Activated T-helper 1 cell treated with Interleukin-2 at 50 U/mL for 16 hours (primary cell): ENCODE measurements around the gene DDX1.

Experiments used
- DNase-seq: peaks from one replicate; pipeline ENCODE4 v3.0.0-alpha.2; 2020; ENCODE audit warnings: low read depth

Gene DDX1

DNA sequence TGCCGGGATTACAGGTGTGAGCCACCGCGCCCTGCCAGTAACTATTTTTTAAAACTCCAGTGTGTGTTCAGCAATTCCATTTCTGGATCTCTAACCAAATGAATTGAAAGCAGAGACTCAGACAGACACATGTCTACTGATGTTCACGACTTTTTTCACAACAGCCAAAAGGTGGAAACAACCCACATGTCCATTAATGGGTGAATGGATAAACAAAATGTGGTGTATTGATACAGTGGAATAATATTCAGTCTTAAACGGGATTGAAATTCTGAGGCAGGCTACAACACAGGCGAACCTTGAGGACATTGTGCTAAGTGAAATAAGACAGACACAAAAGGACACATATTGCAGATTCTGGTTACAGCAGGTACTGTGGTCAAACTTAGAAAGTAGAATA, 55.0 kb downstream of the DDX1 start:
- DNase-seq: no peak

DNA sequence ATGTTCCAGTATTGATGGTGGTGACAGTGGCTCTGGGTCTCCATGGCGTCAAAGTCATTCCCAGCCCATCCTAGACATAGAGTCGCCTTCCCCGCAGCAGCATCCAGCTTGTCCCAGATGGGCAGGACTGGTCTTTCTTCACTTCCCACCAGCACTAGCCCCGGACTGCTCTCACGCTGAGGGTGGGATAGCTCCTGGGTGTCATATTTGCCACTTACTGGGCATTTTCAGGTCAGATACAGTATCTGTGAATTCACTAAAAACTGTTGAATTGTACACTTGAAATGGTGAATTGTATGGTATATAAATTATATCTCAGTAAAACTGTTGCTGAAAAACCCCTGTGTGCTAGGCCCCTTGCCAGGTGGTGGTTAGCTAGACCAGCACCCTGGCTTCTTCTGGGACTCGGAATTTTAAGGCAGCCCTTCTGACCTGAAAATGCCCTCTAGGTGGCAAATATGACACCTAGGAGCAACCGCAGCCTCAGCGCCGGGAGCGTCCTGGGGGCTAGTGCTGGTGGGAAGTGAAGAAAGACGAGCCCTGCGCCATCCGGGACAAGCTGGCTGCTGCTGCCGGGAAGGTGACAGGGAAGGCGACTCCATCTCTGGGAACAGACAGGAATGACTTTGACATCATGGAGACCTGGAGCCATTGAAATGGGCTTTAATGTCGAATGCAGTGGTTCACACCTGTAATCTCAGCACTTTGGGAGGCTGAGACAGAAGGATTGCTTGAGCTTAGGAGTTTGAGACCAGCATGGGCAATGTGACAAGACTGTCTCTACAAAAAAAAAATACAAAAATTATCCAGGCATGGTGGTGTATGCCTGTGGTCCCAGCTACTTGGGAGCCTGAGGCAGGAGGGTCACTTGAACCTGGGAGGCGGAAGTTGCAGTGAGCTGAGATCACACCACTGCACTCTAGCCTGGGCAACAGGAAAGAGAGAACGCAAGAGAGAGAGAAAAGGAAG, 56.2 kb downstream of the DDX1 start:
- no peak for DNase-seq

DNA sequence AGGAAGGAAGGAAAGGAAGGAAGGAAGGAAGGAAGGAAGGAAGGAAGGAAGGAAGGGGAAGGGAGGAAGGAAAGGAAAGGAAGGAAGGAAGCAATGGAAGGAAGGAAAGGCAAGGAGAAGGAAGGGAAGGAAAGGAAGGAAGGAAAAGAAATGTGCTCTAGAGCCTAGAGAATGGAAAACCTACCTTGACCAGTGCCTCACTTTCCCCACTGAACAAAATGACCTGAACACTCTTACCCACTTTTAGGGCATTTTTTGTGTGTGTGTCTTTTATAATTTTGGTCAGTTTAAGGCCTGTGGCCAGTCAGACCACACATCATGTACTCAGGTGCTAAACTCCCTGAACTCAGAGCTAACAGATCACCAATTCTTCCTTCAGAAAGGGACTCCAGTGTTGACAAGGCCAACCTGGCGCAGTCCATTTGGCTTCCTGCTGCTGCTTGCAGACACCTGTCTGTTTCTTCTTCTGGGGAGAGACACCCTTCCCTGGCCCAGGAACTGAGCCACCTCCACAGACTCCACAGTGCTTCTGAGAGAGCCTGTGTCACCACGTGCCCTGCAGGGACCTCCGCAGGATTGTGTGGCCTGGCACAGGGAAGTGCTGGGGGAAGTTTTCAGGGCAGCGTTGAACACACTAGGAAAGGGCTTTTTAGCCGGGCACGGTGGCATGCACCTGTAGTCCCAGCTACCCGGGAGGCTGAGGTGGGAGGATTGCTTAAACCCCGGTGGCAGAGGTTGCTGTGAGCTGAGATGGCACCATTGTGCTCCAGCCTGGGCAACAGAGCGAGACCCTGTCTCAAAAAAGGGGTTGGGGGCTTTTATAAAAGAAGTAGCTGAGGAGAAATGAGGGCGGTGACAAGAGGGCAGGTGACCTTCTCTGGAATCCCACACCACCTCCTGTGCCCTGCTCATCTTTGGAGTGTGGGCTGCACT, 57.2 kb downstream of the DDX1 start:
- DNase-seq: no peak

DNA sequence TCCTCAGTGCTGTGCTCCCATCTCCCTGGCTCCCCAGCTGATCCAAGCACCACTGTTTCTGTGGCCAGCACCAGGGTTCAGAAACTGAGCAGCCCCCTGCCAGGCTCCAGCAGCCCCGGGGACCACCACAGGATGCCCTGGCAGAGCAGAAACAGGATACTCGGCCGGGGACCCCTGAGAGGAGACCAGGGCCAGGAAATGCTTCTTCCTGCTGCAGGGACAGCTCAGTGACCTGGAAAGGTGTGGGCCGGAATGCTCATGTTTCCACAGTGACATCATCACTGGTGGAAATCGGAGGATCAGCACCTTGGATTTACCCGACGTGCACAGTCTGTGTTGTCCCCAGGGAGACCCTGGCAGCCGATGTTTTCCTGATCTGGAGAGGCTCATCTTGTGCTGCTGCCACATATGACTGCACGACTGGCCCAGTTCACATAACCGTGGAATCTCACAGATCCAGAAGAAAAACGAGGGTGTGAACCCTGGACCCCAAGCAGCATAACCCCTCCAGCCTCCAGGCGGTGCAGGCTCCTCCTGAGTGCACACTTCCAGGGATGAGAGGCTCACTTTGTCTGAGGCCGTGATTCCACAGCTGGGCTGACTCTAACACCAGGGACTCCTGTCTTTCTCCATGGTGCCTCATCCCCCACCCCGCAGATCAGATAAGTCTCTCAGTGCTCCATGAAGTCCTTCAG, 58.0 kb downstream of the DDX1 start:
- DNase-seq: no peak

DNA sequence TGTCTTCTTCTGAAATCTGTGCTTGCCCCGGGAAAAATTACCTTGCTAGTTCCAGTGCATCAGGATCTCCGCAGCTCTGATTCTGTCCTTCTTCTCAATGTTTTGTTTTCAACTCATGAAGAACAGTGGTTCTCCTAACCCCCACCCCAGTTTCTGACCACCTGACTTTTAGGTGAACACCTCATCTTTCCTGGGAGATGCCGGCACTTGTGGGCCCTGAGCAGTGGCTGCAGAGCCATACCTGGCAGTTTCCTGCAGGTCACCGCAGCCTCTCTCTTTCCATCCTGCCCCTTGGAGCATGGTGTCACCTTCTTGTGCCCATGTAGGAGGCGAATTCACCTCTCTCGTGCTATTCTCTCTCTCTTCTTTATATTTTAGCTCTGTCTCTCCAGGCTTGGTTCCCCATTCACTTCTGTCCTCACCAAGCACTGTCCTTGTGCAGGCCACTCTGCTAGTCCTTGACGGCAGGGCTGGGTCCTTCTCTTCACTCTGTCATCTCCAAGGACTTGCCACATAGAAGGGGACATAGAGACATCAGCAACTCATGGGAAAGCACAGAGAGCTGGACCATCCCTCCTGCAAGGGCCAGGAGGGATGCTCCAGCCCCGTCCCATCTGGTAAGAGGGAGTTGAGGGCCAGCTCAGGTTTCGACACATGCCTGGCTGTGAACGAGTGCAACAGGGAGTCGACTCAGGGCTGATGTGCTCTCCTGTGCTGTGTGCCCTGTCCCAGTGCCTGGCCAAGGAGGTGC, 59.1 kb downstream of the DDX1 start:
- no peak for DNase-seq

DNA sequence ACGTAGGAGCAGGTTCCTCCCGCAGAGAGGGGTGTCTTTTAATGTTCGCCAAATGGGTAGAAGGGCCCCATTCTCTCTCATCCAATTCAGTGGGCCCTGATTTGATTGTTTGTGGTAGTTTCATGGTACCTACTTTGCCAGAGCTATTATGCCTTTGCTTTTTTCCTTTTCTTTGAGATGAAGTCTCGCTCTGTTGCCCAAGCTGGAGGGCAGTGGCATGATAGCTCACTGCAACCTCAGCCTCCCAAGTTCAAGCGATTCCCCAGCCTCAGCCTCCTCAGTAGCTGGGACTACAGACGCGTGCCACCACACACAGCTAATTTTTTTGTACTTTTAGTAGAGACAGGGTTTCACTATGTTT, 59.7 kb downstream of the DDX1 start:
- DNase-seq: no peak

DNA sequence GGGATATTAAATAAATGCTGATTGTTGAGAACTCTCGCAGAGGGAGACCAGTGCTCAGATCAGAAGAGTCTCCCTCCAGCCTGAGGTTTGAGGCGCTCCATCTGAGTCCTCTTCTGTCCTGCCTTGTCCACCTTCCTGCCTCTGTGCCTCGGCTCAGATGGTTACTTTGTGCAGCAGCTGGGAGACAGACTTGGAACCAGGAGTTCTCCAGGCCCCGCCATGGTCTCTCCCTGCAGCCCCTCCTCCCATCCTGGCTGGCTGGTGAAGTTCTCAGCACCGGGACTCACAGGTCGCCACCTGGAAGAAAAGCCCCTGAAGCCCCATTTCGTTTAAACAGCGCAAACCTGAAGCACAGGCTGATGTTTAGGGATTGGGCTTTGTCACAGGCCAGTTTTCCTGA, 60.6 kb downstream of the DDX1 start:
- no peak for DNase-seq

DNA sequence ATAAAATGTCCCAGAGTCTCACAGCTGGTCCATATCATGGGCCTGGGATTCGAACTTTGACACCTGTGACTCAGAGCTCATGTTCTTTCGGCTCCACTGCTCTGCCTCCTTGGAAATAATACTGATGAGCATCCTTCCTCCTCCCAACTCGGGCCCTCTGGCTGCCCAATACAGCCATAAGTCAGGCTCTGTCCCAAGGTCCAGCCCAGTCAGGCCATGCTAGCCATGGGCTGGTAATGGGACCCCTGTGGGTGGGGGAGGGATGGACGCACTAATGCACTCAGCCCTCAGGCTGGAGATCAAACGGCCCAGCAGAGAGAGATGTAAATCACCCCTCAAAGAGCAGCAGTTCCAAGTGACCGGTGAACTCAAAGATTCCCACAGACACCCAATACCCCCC, 61.1 kb downstream of the DDX1 start:
- no peak for DNase-seq

DNA sequence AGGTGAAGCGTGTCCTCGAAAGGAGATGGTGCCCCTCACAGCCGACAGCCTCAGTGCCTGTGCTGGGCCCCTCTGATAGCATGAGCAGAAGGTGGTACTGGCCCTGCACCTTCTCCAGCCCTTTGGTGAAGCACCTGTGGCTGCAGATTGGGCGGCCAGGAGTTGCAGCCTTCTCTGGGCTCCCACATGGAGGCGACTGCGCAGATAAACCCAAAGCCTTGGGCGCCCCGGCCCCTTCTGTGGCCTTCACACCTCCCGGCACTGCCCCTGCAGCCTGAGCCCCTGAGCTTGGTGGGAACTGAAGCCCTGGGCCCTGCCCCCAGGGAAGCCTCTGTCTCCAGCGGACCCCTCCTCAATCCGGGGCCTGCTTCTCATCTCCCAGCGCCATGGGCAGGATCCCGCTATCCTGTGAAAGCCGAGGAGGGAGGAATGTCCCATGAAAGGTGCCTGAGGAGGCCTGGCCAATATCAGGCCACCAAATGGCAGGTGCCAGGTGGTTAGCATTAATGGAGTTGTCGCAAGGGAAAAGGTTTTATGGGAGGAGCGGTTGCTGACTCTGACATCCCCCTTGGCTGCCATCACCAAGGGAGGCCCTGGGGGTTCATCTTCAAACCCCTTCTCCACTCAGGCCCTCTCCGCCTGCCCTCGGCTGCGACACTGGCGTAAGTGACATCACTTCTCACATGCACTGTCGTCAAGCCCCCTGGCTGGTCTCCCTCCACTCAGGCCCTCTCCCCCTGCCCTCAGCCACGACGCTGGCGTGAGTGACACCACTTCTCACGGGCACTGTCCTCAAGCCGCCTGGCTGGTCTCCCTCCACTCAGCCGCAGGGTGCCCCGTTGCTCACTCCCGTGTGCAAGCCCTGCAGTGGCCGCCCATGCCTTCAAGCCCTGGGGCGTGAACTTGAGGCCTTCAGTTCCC, 62.4 kb downstream of the DDX1 start:
- DNase-seq: no peak

DNA sequence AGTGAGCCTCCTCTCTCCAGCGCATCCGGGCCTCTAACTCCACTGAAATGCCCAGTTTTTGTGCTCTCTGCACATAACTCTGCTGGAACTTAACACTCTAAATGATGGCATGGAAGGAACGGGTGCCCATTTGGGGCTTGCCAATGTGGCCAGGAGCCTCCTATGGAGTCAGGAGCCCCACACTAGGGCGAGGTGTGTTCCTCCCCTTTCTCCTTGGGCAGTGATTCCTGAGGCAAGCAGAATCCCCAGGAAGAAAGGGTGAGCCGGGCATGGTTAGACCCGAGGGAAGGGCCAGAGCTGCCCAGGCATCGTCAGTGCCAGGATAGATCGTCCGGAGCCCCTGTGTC, 63.0 kb downstream of the DDX1 start:
- no peak for DNase-seq

DNA sequence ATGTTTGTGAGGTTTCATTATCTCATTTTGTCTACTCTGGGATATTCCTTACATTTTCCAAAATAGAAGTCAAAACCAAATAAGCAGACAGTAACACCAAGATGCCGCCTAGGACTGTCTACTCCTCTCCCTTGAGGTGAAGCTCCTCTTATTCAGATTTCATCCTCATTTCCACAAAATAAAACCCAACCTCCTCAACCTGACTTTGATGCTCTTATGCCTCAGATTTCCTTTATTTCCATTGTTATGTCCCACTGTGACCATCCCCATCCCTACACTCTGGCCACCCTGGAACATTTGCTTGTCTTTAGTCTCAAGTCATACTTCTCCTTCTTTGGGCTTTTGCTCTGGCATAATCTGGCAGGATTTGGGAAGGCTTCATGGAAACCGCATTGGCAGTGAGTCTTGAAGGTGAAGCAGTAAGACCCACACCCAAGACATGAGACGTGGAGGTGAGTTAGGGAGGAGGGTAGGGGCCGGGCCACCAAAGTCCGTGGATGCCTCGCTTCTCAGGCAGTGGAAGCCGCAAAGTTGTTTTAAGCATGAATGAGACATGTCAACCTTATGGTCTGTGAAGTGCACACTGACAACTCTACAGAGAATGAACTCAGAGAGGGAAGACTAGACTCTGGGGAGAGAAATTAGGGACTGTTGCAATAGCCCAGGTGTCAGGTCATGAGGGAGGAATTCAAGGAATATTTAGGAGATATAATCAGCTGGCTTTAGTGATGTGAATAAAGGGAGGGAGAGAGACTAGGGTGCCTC, 63.6 kb downstream of the DDX1 start:
- DNase-seq: no peak

DNA sequence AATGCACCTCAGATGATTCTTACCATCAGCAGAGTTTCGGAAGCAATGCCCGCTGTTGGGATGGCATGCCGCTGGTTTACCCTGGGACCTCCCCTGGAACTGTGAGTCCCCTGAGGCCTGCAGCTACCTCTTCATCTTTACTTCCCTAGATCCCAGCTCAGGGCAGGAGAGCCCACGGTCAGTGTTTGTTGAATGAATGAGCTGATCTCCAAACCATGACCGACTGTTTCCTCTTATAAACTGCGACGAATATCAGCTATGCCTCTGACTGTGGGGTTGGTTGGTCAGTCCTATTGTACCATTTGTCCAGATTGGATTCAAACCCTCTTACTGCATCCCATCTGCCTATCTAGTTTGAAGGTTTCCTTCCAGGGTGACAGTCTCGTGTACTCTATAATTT, 64.4 kb downstream of the DDX1 start:
- no peak for DNase-seq

DNA sequence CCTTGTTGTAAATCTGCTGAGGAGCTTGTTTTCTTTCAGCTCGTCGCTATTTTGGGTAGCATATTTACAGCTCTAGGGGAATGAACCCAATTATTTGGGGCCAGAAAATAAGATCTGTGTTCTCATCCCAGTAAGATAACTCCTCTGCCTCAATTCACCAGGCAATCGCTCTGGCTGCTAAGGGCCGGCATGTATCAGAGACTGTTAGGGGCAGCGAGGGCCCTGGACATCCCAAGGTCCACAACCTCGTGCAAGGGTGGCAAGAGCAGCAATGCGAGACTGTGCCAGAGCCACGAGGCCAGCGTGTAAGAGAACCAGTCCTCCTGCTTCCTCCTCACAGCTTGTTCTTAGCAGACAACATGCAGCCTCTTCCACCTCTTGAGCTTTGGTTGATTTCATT, 66.1 kb downstream of the DDX1 start:
- no peak for DNase-seq

DNA sequence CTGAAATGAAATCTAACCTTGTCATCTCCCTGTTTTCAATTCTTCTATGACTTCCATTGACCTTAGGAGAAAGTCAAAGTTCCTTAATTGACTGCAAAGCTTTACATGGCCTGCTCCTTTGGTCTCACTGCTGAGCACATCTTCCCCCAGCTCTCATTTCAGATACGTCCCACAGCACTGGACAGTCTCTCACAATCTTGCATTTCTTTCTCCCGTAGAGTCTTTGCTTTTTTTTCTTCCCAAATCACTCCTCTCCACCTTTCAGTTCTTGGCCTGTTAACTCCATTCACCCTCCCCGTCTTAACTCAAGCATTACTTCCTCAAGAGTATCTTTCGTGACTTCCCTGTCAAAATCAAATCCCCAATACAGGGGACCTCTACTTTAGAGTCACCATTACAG, 67.2 kb downstream of the DDX1 start:
- no peak for DNase-seq

DNA sequence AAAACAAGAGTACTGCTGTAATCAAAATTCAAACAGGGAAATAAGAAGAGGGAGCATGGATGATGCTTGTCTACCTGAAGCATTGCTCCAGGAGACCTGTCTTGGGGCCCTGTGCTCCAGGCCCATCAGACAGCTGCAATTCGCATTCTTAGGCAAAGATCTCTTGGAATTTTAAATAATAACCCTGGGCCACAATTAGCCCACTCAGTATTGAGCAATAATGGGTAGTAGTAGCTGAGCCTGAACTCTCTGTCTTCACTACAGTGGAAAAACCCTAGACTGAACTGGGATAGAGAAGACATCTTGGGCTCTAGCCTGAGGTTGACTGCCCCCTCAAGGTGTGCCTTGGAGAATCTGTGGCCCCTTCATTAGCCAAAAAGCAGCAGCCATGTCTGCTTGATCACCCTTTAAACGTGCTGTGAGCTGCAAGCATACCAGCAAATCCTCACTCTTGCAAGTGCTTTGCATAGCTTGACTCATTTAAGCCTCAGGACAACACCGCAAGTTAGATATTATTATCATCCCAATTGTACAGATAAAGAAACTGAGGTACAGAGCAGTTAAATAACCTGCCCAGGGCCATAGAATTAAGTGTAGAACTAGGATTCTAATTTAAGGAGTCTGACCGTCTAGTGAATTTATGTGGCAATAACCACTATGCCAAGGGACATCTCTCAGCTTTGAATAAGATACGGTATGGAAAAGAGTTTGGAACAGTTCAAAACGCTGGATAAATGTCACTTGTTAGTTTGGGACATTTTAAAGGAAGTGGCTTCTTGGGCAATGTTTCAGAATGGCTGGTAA, 69.0 kb downstream of the DDX1 start:
- DNase-seq: no peak

DNA sequence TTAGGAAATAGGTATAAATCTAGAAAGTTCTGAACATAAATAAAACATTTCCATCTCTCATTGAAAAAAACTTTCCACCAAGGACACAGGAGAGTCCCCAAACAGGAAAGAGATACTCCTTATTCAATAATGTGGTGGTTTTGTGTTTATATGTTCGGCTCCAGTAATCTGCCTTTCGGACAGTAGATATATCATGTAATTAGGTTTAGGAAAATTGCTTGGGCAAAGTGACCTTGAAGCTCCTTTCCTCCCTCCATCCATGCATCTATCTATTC, 69.6 kb downstream of the DDX1 start:
- no peak for DNase-seq

DNA sequence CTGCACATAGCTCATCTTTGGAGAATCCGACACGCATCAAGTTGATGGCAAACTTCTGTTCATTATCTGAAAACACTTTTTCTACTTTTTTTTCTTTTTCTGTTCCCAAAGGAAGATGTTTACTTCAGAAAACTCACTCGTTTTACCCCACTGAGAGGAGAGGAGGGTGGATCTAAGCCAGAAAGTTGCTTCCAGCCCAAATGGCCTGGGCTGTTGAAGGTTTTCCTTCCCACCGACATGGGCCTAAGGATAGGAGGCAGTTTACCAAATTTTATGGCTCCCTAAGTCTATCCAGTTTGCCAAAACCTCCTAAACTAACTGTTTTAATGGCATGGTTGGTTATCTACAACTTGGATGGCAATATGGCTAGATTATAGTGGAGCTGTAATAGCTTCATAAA, 70.4 kb downstream of the DDX1 start:
- no peak for DNase-seq

DNA sequence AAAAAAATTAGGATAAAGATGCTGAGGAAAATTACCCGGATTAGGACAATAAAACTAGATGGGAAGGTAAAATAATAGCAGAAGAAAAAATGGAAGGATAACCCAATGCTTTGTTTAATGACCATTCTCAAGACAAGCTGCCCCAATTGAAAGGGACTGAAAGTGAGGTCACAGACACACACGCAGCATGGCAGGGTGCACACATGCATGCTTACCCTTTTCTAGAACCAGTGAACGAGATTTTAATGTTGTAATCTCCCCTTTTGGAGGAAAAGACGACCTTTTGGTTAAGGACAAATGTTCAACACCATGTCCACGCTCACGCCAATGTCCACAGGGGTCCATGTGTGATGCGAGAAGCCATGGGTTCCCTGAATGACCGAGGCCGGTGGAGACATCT, 70.9 kb downstream of the DDX1 start:
- no peak for DNase-seq

DNA sequence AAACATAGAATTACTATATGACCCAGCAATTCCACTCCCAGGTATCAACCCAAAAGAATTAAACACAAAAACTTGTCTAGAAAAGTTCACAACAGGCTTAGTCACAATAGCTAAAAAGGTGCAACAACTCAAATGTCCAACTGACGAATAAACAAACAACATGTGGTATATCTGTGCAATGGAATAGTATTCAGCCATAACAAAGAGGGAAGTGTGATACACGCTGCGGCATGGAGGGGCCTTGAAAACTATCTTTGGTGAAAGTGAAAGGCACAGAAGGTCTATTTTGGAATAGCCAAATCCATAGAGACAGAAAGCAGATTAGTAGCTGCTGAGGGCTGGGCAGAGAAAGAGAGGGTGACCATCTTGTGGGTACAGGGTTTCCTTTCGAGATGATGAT, 72.1 kb downstream of the DDX1 start:
- no peak for DNase-seq
